IMR-90 (cell line): ENCODE data around the gene ME3. TPM values are rescaled to one million over a fixed set of nuclear protein-coding genes. Genes with fewer than 3 reads are reported as not detected.

Experiments
- ATAC-seq: fragments of 200-7000 bp; cut with Tn5 transposase; 2 replicates; pipeline ENCODE4 v1.9.1; 2020; ENCODE audit warnings: low read depth, mild to moderate bottlenecking, moderate library complexity
- BruUV-seq: library from RNA; stranded (reverse); fragments of 400-500 nt; replicated peaks from 2 replicates; lab custom pipeline; 2021; lab: Mats Ljungman, UMichigan
- CTCF ChIA-PET: fragments of 300-600 bp; formaldehyde crosslinking; extraction: SDS; loops from one replicate; lab custom pipeline; 2021; ENCODE audit warnings: antibody characterized with exemption; lab: Yijun Ruan, JAX
- POLR2A ChIA-PET: fragments of 300-600 bp; sonication (Branson Sonifier 250); formaldehyde crosslinking; loops from one replicate; lab custom pipeline; 2022; ENCODE audit warnings: antibody characterized with exemption; ENCODE audit not compliant: unreplicated experiment; lab: Charles Lee
- DNase-seq: peaks from one replicate; pipeline ENCODE4 v3.0.0; 2013
- H2AFZ ChIP-seq: replicated peaks from 2 replicates; pipeline ENCODE3; 2013; ENCODE audit warnings: low read length, mild to moderate bottlenecking; ENCODE audit not compliant: poor library complexity
- H2AK5ac ChIP-seq: 2 replicates; pipeline ENCODE4 v1.6.1; 2013; ENCODE audit warnings: low read depth, low read length, inconsistent platforms
- H2AK9ac ChIP-seq: replicated peaks from 2 replicates; pipeline ENCODE3; 2013; ENCODE audit warnings: mild to moderate bottlenecking, low read depth, low read length, moderate library complexity; ENCODE audit not compliant: poor library complexity
- H2BK120ac ChIP-seq: 2 replicates; pipeline ENCODE4 v1.6.1; 2013; ENCODE audit warnings: low read depth, low read length, inconsistent platforms
- H2BK15ac ChIP-seq: 3 replicates; pipeline ENCODE4 v1.6.1; 2013; ENCODE audit warnings: low read depth, low read length, inconsistent platforms
- H2BK20ac ChIP-seq: 2 replicates; pipeline ENCODE4 v1.6.1; 2013; ENCODE audit warnings: low read depth, mild to moderate bottlenecking, inconsistent platforms, low read length, moderate library complexity
- H2BK5ac ChIP-seq: 2 replicates; pipeline ENCODE4 v1.6.1; 2013; ENCODE audit warnings: mild to moderate bottlenecking, low read depth, low read length, inconsistent platforms; ENCODE audit not compliant: poor library complexity, severe bottlenecking
- H3K14ac ChIP-seq: replicated peaks from 2 replicates; pipeline ENCODE4 v1.6.1; 2013; ENCODE audit warnings: low read depth, low read length, inconsistent platforms
- H3K18ac ChIP-seq: 2 replicates; pipeline ENCODE4 v1.6.1; 2013; ENCODE audit warnings: low read depth, low read length, control low read depth
- H3K23ac ChIP-seq: 2 replicates; pipeline ENCODE4 v1.6.1; 2013; ENCODE audit warnings: low read depth, low read length, inconsistent platforms
- H3K27ac ChIP-seq: 2 replicates; pipeline ENCODE4 v1.5.1; 2013; ENCODE audit warnings: mild to moderate bottlenecking, control low read depth, low read length; ENCODE audit not compliant: insufficient read depth
- H3K27me3 ChIP-seq: 2 replicates; pipeline ENCODE4 v1.6.1; 2013; ENCODE audit warnings: low read length; ENCODE audit not compliant: control insufficient read depth, insufficient read depth
- H3K36me3 ChIP-seq: 2 replicates; pipeline ENCODE4 v1.6.1; 2013; ENCODE audit warnings: low read length, mixed read lengths; ENCODE audit not compliant: control insufficient read depth, insufficient read depth
- H3K4ac ChIP-seq: 2 replicates; pipeline ENCODE4 v1.6.1; 2013; ENCODE audit warnings: low read depth, low read length, inconsistent platforms
- H3K4me1 ChIP-seq: 2 replicates; pipeline ENCODE4 v1.6.1; 2013; ENCODE audit warnings: low read length, mixed read lengths; ENCODE audit not compliant: control insufficient read depth, insufficient read depth
- H3K4me2 ChIP-seq: 2 replicates; pipeline ENCODE4 v1.6.1; 2013; ENCODE audit warnings: low read depth, mild to moderate bottlenecking, control low read depth, low read length, moderate library complexity
- H3K4me3 ChIP-seq: 2 replicates; pipeline ENCODE4 v1.5.1; 2013; ENCODE audit warnings: low read depth, mild to moderate bottlenecking, control low read depth, low read length, moderate library complexity; ENCODE audit not compliant: insufficient read depth
- H3K56ac ChIP-seq: 2 replicates; pipeline ENCODE4 v1.6.1; 2013; ENCODE audit warnings: low read length, inconsistent platforms; ENCODE audit not compliant: insufficient read depth; ENCODE audit errors: extremely low read depth
- H3K79me1 ChIP-seq, 2 experiments: 2 replicates each; pipeline ENCODE4 v1.6.1; 2013; ENCODE audit warnings: low read length in 2 of 2, inconsistent platforms in 1 of 2, low read depth in 1 of 2
- H3K9ac ChIP-seq: 2 replicates; pipeline ENCODE4 v1.6.1; 2013; ENCODE audit warnings: low read depth, low read length, control low read depth
- H3K9me1 ChIP-seq: 2 replicates; pipeline ENCODE4 v1.6.1; 2013; ENCODE audit warnings: low read length, inconsistent platforms; ENCODE audit not compliant: insufficient read depth
- H3K9me3 ChIP-seq: 2 replicates; pipeline ENCODE4 v1.6.1; 2013; ENCODE audit warnings: low read length; ENCODE audit not compliant: control insufficient read depth, insufficient read depth
- H4K20me1 ChIP-seq: 2 replicates; pipeline ENCODE4 v1.6.1; 2013; ENCODE audit warnings: low read length, inconsistent platforms; ENCODE audit not compliant: insufficient read depth
- H4K5ac ChIP-seq: 2 replicates; pipeline ENCODE4 v1.6.1; 2013; ENCODE audit warnings: mild to moderate bottlenecking, low read depth, low read length, control low read depth
- H4K8ac ChIP-seq, 2 experiments: 2 replicates each; pipeline ENCODE4 v1.6.1; 2013; ENCODE audit warnings: low read depth in 2 of 2, low read length in 2 of 2, control low read depth in 1 of 2, inconsistent platforms in 1 of 2
- H4K91ac ChIP-seq: 2 replicates; pipeline ENCODE4 v1.6.1; 2013; ENCODE audit warnings: low read depth, low read length, inconsistent platforms; ENCODE audit not compliant: insufficient read depth
- CHD1 ChIP-seq: IDR thresholded peaks from 2 replicates; pipeline ENCODE4 v1.6.1; 2012; ENCODE audit warnings: low read depth, low read length, improper control_type of control experiment
- CTCF ChIP-seq: conservative IDR thresholded peaks from 2 replicates; pipeline ENCODE4 v1.5.1; 2012; ENCODE audit warnings: mild to moderate bottlenecking, low read depth, low read length, improper control_type of control experiment
- FOS ChIP-seq: fragments of 150-350 bp; IDR thresholded peaks from 2 replicates; pipeline ENCODE4 v1.6.1; 2016; ENCODE audit warnings: low read depth, low read length
- MAFK ChIP-seq: IDR thresholded peaks from 2 replicates; pipeline ENCODE4 v1.6.1; 2012; ENCODE audit warnings: low read depth, low read length, improper control_type of control experiment
- MAZ ChIP-seq: IDR thresholded peaks from 2 replicates; pipeline ENCODE4 v1.6.1; 2012; ENCODE audit warnings: low read depth, mild to moderate bottlenecking, low read length, improper control_type of control experiment, moderate library complexity, borderline replicate concordance
- NFE2L2 ChIP-seq: fragments of 150-350 bp; IDR thresholded peaks from 2 replicates; pipeline ENCODE4 v1.6.1; 2016; ENCODE audit warnings: low read depth, mild to moderate bottlenecking, low read length
- RAD21 ChIP-seq: IDR thresholded peaks from 2 replicates; pipeline ENCODE4 v1.6.1; 2012; ENCODE audit warnings: low read length, improper control_type of control experiment
- RCOR1 ChIP-seq: IDR thresholded peaks from 2 replicates; pipeline ENCODE4 v1.6.1; 2012; ENCODE audit warnings: mild to moderate bottlenecking, low read length, improper control_type of control experiment; ENCODE audit not compliant: insufficient replicate concordance
- RFX5 ChIP-seq: IDR thresholded peaks from 2 replicates; pipeline ENCODE4 v1.8.0; 2012; ENCODE audit warnings: low read depth, mild to moderate bottlenecking, low read length, moderate library complexity
- SMC3 ChIP-seq: fragments of 150-350 bp; IDR thresholded peaks from 2 replicates; pipeline ENCODE4 v1.6.1; 2016; ENCODE audit warnings: low read depth, mild to moderate bottlenecking, antibody characterized with exemption, low read length, moderate library complexity
- USF2 ChIP-seq: fragments of 150-350 bp; IDR thresholded peaks from 2 replicates; pipeline ENCODE4 v1.6.1; 2017; ENCODE audit warnings: mild to moderate bottlenecking, antibody characterized with exemption, low read length, low read depth
- WGBS, 2 experiments: methylation state at CpG; one replicate each; pipeline versions ENCODE4 v1.1.5 to v1.1.7; 2013; ENCODE audit warnings: missing lambda C conversion rate in 2 of 2; ENCODE audit not compliant: insufficient read length in 1 of 2; ENCODE audit errors: extremely low coverage in 2 of 2; 5-methylcytosine and 5-hydroxymethylcytosine counted together
- dilution Hi-C: fragments of 300-500 bp; cut with HindIII; formaldehyde crosslinking; loops from one replicate; pipeline ENCODE4 v1.14.3; 2018; ENCODE audit warnings: low sequenced_read_pairs; ENCODE audit not compliant: unreplicated experiment
- in situ Hi-C: fragments of 300-500 bp; cut with MboI; formaldehyde crosslinking; loops from 3 replicates; pipeline ENCODE4 v1.14.3; 2019; ENCODE audit warnings: low sequenced_read_pairs, inconsistent platforms, mixed read lengths
- intact Hi-C: fragments of 100-400 bp; cut with micrococcal nuclease; formaldehyde crosslinking; loops from 2 replicates; pipeline ENCODE4 v1.10.0; 2022
- polyA plus RNA-seq, 3 experiments: library from polyadenylated mRNA; depleted of rRNA; stranded (reverse); fragments of >200 nt; gene quantifications; 2 replicates each; pipeline ENCODE4 v1.2.3, GENCODE V29; 2012; ENCODE audit warnings: low replicate concordance in 1 of 3
- total RNA-seq: library from RNA; depleted of rRNA; stranded (reverse); fragments of >200 nt; gene quantifications from 2 replicates; pipeline ENCODE4 v1.2.3, GENCODE V29; 2012

Gene ME3
- total and polyA plus RNA-seq, 2 of the 4 experiments (the other 2 are of a cell fraction): 7.8 to 9.0 TPM

DNA sequence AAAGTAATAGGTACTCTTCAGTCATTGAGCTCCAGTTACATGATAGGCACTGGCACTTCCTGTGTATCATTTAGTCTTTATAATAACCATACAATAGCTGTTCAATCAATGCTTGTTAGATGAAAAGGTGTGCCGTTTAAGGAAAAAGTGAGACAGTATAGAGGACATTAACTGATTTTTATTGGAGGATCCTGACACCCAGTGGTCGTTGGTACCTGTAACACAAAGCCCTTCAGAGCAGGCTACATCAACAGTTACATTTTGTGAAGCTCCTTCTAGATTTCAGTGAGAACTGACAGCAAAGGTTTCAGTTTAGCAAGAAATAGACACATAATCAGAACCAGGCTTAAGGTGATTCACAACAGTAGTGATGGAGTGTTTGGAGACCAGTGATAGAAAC is 253.5 kb downstream of the ME3 start:
- Histone ChIP-seq H2AFZ (no peak overlapping the region), H2BK15ac (no peak overlapping the region), H2BK5ac (no peak overlapping the region), H3K23ac (no peak overlapping the region), H3K4ac (no peak overlapping the region), H3K27me3 (no peaks in the 10 kb centered on the region), H3K4me2 (peak overlapping the region; percentile 37; the same call in 1 of the 2 replicates), H3K4me3 (no peak overlapping the region), H3K18ac (no peak overlapping the region), H3K9me3 (no peaks in the 10 kb centered on the region), H3K36me3 (no peaks in the 10 kb centered on the region), H3K27ac (no peak overlapping the region), H4K5ac (no peak overlapping the region), H4K20me1 (no peaks in the 10 kb centered on the region), H3K4me1 (peaks cover 4% of the 10 kb centered on the region), H2BK120ac (no peak overlapping the region), H3K9ac (no peak overlapping the region), H3K14ac (no peak overlapping the region), H4K91ac (no peak overlapping the region), H3K79me1 (no peaks in the 10 kb centered on the region), H2AK9ac (no peak overlapping the region), H4K8ac (no peak overlapping the region), H2BK20ac (no peak overlapping the region), H2AK5ac (no peak overlapping the region), H3K9me1 (no peaks in the 10 kb centered on the region; the same call in 1 of the 2 replicates), H3K56ac (no peak overlapping the region)
- ATAC-seq (peak; percentile 55), DNase-seq (peak; percentile 28)
- intact Hi-C loops (loop anchor here (2.0 kb wide), 1 partner anchor 58 kb away; no protein-coding TSS in a partner anchor), dilution Hi-C loops (no loop called here), in situ Hi-C loops (loop anchor here (5.0 kb wide), 1 partner anchor 57 kb away; no protein-coding TSS in a partner anchor)
- BruUV-seq: no TSS peak
- POLR2A ChIA-PET: no interaction called here
- CTCF ChIA-PET: interaction anchor here (0.6 to 1.2 kb wide), 4 partner anchors 23 to 451 kb away, joined by 3 to 8 read pairs (median 5); no protein-coding TSS in a partner anchor
- WGBS, 2 experiments: no CpG with 5 or more reads among the region's 2 CpGs
- TF ChIP-seq CTCF (peak; percentile 35; the same call in 1 of the 2 replicates), NFE2L2 (no peak), CHD1 (no peak), SMC3 (peak; percentile 9; the same call in 1 of the 2 replicates), FOS (no peak), MAZ (no peak), RCOR1 (no peak), RAD21 (peak; percentile 27), MAFK (no peak), USF2 (no peak), RFX5 (no peak)
